GM18499 (cell line): ENCODE measurements around the gene MYRF.

Experiments used
- ATAC-seq: cut with Tn5 transposase; IDR thresholded peaks from one replicate; pipeline ENCODE4 v1.9.1; 2021; ENCODE audit warnings: moderate number of reproducible peaks; ENCODE audit not compliant: insufficient read depth, unreplicated experiment

Gene MYRF

GRCh38 chr11:61752117-61752924, at the start of gene MYRF:
TSS of gene MYRF (plus strand) at chr11:61752636. CDS start at chr11:61752745, 109 bp downstream.
- ATAC-seq, result no peak

- ATAC-seq, result no peak
Observed at GRCh38 chr11:61702701-61703312, 49.6 kb upstream of the MYRF start.

- ATAC-seq, result no peak
Observed at GRCh38 chr11:61704838-61705237, 47.6 kb upstream of the MYRF start.

GRCh38 chr11:61706452-61707400, 45.7 kb upstream of the MYRF start:
- ATAC-seq, result no peak

GRCh38 chr11:61707574-61707973, 44.9 kb upstream of the MYRF start:
- ATAC-seq, result no peak

- ATAC-seq, result no peak
Observed at GRCh38 chr11:61709110-61709509, 43.3 kb upstream of the MYRF start.

GRCh38 chr11:61709572-61709971, 42.9 kb upstream of the MYRF start:
- ATAC-seq, result no peak

GRCh38 chr11:61710019-61710418, 42.4 kb upstream of the MYRF start:
- ATAC-seq, result no peak

GRCh38 chr11:61711037-61711436, 41.4 kb upstream of the MYRF start:
- ATAC-seq, result no peak

GRCh38 chr11:61711498-61711897, 40.9 kb upstream of the MYRF start:
- no peak for ATAC-seq

GRCh38 chr11:61712314-61712713, 40.1 kb upstream of the MYRF start:
- no peak for ATAC-seq

GRCh38 chr11:61712846-61713245, 39.6 kb upstream of the MYRF start:
- ATAC-seq, result no peak

- no peak for ATAC-seq
Observed at GRCh38 chr11:61713464-61713863, 39.0 kb upstream of the MYRF start.

- ATAC-seq, result no peak
Observed at GRCh38 chr11:61713906-61714305, 38.5 kb upstream of the MYRF start.

GRCh38 chr11:61714316-61714715, 38.1 kb upstream of the MYRF start:
- no peak for ATAC-seq

- ATAC-seq, result no peak
Observed at GRCh38 chr11:61714916-61715315, 37.5 kb upstream of the MYRF start.

GRCh38 chr11:61715867-61716266, 36.6 kb upstream of the MYRF start:
- no peak for ATAC-seq

- no peak for ATAC-seq
Observed at GRCh38 chr11:61716478-61717285, 35.8 kb upstream of the MYRF start.

GRCh38 chr11:61717286-61718033, 35.0 kb upstream of the MYRF start:
- ATAC-seq, result no peak
